GM23338 (cell line): Measurements from ENCODE around the gene PGM2. TPM values are rescaled to one million over a fixed set of nuclear protein-coding genes. Genes with fewer than 3 reads are reported as not detected.

ENCODE experiments used
- ATAC-seq: fragments of 200-7000 bp; cut with Tn5 transposase; 3 replicates; pipeline ENCODE4 v1.9.1; 2020
- DNase-seq: peaks from one replicate; pipeline ENCODE4 v3.0.0-alpha.2; 2015; ENCODE audit warnings: low spot score
- H2AFZ ChIP-seq: fragments of 200-600 bp; sonication (generic); 2 replicates; pipeline ENCODE4 v1.8.0; 2016; ENCODE audit warnings: antibody characterized with exemption, mild to moderate bottlenecking, moderate library complexity
- H3F3A ChIP-seq: fragments of 200-600 bp; sonication (generic); replicated peaks from 2 replicates; pipeline ENCODE4 v1.8.0; 2017; ENCODE audit warnings: antibody characterized with exemption, mixed run types, low read depth
- H3K27ac ChIP-seq: fragments of 200-600 bp; sonication (generic); 2 replicates; pipeline ENCODE4 v1.6.1; 2016; ENCODE audit warnings: low read depth
- H3K27me3 ChIP-seq: fragments of 200-600 bp; sonication (generic); 2 replicates; pipeline ENCODE4 v1.8.0; 2016; ENCODE audit warnings: mild to moderate bottlenecking, mixed run types, moderate library complexity; ENCODE audit not compliant: insufficient read depth
- H3K36me3 ChIP-seq: fragments of 200-600 bp; sonication (generic); 2 replicates; pipeline ENCODE4 v1.8.0; 2016; ENCODE audit warnings: mild to moderate bottlenecking; ENCODE audit not compliant: insufficient read depth
- H3K4me1 ChIP-seq: fragments of 200-600 bp; sonication (generic); 2 replicates; pipeline ENCODE4 v1.8.0; 2016; ENCODE audit warnings: mild to moderate bottlenecking, moderate library complexity; ENCODE audit not compliant: insufficient read depth
- H3K4me2 ChIP-seq: fragments of 200-600 bp; sonication (generic); 2 replicates; pipeline ENCODE4 v1.7.1; 2017; ENCODE audit warnings: mixed run types
- H3K4me3 ChIP-seq: fragments of 200-600 bp; sonication (generic); 2 replicates; pipeline ENCODE4 v1.6.1; 2016; ENCODE audit warnings: mixed run types
- H3K79me2 ChIP-seq: fragments of 200-600 bp; sonication (generic); replicated peaks from 2 replicates; pipeline ENCODE4 v1.8.0; 2017; ENCODE audit warnings: mild to moderate bottlenecking; ENCODE audit not compliant: insufficient read depth
- H3K9me2 ChIP-seq: fragments of 200-600 bp; sonication (generic); 2 replicates; pipeline ENCODE4 v1.8.0; 2017; ENCODE audit not compliant: insufficient read depth
- H4K20me1 ChIP-seq: fragments of 200-600 bp; sonication (generic); replicated peaks from 2 replicates; pipeline ENCODE4 v1.8.0; 2017; ENCODE audit warnings: mild to moderate bottlenecking; ENCODE audit not compliant: insufficient read depth
- H3K27ac Mint-ChIP-seq: 2 replicates; pipeline ENCODE4 v1.8.0; 2020; ENCODE audit warnings: inconsistent platforms, mild to moderate bottlenecking, moderate library complexity, mixed read lengths
- H3K27me3 Mint-ChIP-seq: 3 replicates; pipeline ENCODE4 v1.8.0; 2022; ENCODE audit warnings: low read depth, mild to moderate bottlenecking, moderate library complexity, mixed read lengths, inconsistent platforms; ENCODE audit not compliant: insufficient read depth, poor library complexity
- H3K36me3 Mint-ChIP-seq: 3 replicates; pipeline ENCODE4 v1.8.0; 2021; ENCODE audit warnings: low read depth, mild to moderate bottlenecking, inconsistent platforms, moderate library complexity, mixed read lengths
- H3K4me1 Mint-ChIP-seq: 3 replicates; pipeline ENCODE4 v1.8.0; 2020; ENCODE audit warnings: mild to moderate bottlenecking, inconsistent platforms, mixed read lengths
- H3K4me3 Mint-ChIP-seq: 3 replicates; pipeline ENCODE4 v1.8.0; 2021; ENCODE audit warnings: moderate library complexity, mild to moderate bottlenecking, inconsistent platforms, mixed read lengths
- H3K9me3 Mint-ChIP-seq: 3 replicates; pipeline ENCODE4 v1.8.0; 2020; ENCODE audit warnings: moderate library complexity, mild to moderate bottlenecking, inconsistent platforms, mixed read lengths
- CREB1 ChIP-seq: fragments of 250-450 bp; sonication (Bioruptor Pico); IDR thresholded peaks from 2 replicates; pipeline ENCODE4 v1.5.0; 2020; ENCODE audit warnings: low read depth, mild to moderate bottlenecking, moderate library complexity
- EZH2 ChIP-seq: fragments of 200-600 bp; sonication (generic); IDR thresholded peaks from one replicate; pipeline ENCODE4 v1.8.0; 2017; ENCODE audit warnings: antibody characterized with exemption, mild to moderate bottlenecking, low read depth; ENCODE audit not compliant: unreplicated experiment
- JUNB ChIP-seq: IDR thresholded peaks from one replicate; pipeline ENCODE4 v1.6.1; 2016; ENCODE audit warnings: antibody characterized with exemption; ENCODE audit not compliant: unreplicated experiment
- NANOG ChIP-seq: IDR thresholded peaks from 2 replicates; pipeline ENCODE4 v1.6.1; 2016; ENCODE audit warnings: antibody characterized with exemption, borderline replicate concordance
- STAT1 ChIP-seq: IDR thresholded peaks from one replicate; pipeline ENCODE4 v1.6.1; 2016; ENCODE audit warnings: antibody characterized with exemption; ENCODE audit not compliant: unreplicated experiment
- ZNF114 ChIP-seq: fragments of 250-450 bp; sonication (Bioruptor Pico); IDR thresholded peaks from 2 replicates; pipeline ENCODE4 v1.5.0; 2020; ENCODE audit warnings: mild to moderate bottlenecking, moderate library complexity
- ZNF331 ChIP-seq: fragments of 250-450 bp; sonication (Bioruptor Pico); IDR thresholded peaks from 2 replicates; pipeline ENCODE4 v1.5.0; 2020; ENCODE audit warnings: low read depth, mild to moderate bottlenecking, moderate library complexity
- polyA plus RNA-seq: library from polyadenylated mRNA; unstranded; fragments of >200 nt; fragmentation: Nextera tagmentation; extraction: Ambion mirVana; gene quantifications from 2 replicates; pipeline ENCODE4 v1.2.1, GENCODE V29; 2016
- total RNA-seq: library from RNA; depleted of rRNA; stranded (reverse); fragments of >200 nt; shearing (Covaris generic); gene quantifications from 2 replicates; pipeline ENCODE4 v1.2.3, GENCODE V29; 2014
- TF ChIP-seq, protein P1 (sequence below): IDR thresholded peaks from one replicate; pipeline ENCODE4 v1.6.1; 2018; ENCODE audit warnings: antibody characterized with exemption; ENCODE audit not compliant: unreplicated experiment
- TF ChIP-seq, protein P2 (sequence below): fragments of 250-450 bp; sonication (Bioruptor Pico); IDR thresholded peaks from 2 replicates; pipeline ENCODE4 v1.5.0; 2020; ENCODE audit warnings: mild to moderate bottlenecking, moderate library complexity

The PGM2 gene
- total and polyA plus RNA-seq, 2 experiments from 2014 or later, result 11.4 to 30.8 TPM

DNA sequence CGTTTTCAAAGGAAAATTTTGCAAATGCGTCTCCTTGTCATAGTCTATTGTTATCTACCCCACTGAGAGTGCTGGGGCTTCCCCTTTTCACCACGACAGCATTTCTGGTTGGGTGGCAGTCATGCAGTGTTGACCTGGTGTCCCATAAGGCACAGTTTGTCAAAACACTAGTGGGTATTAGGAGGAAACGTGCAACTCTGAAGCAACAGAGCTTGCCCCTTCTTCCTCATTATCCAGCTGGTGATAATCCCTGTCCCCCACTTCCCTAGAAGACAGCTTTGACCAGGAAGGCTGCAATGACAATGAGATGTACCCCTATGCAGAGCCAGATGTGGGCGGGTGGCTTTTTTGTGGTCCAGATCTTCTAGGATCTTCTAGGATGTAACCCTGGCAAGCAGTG lies 66.2 kb downstream of the PGM2 start:
- H3K36me3 Mint-ChIP-seq, result no peaks in the 10 kb centered on the region

More for the DNA sequence above, 66.2 kb downstream of the PGM2 start:
- Histone ChIP-seq H2AFZ (no peak overlapping the region), H3K79me2 (no peaks in the 10 kb centered on the region), H3K27ac (no peak overlapping the region), H3K4me2 (no peak overlapping the region), H3F3A (no peaks in the 10 kb centered on the region), H3K9me2 (no peaks in the 10 kb centered on the region; the same call in 1 of the 2 replicates), H4K20me1 (no peaks in the 10 kb centered on the region), H3K27me3 (peaks cover 49% of the 10 kb centered on the region), H3K36me3 (no peaks in the 10 kb centered on the region), H3K4me1 (peaks cover 9% of the 10 kb centered on the region; the same call in 1 of the 2 replicates), H3K4me3 (no peak overlapping the region)
- ATAC-seq (no peak), DNase-seq (no peak)
- no peak overlapping the region for H3K27ac Mint-ChIP-seq
- H3K4me1 Mint-ChIP-seq, result peaks cover 15% of the 10 kb centered on the region
- no peak overlapping the region for H3K4me3 Mint-ChIP-seq
- H3K9me3 Mint-ChIP-seq, result no peaks in the 10 kb centered on the region
- no peak for TF ChIP-seq NANOG
- no peak for TF ChIP-seq CREB1
- TF ChIP-seq EZH2, result no peak
- no peak for TF ChIP-seq ZNF331 (CRISPR knock-in tag)
- TF ChIP-seq STAT1, result no peak
- TF ChIP-seq, protein P1, sequence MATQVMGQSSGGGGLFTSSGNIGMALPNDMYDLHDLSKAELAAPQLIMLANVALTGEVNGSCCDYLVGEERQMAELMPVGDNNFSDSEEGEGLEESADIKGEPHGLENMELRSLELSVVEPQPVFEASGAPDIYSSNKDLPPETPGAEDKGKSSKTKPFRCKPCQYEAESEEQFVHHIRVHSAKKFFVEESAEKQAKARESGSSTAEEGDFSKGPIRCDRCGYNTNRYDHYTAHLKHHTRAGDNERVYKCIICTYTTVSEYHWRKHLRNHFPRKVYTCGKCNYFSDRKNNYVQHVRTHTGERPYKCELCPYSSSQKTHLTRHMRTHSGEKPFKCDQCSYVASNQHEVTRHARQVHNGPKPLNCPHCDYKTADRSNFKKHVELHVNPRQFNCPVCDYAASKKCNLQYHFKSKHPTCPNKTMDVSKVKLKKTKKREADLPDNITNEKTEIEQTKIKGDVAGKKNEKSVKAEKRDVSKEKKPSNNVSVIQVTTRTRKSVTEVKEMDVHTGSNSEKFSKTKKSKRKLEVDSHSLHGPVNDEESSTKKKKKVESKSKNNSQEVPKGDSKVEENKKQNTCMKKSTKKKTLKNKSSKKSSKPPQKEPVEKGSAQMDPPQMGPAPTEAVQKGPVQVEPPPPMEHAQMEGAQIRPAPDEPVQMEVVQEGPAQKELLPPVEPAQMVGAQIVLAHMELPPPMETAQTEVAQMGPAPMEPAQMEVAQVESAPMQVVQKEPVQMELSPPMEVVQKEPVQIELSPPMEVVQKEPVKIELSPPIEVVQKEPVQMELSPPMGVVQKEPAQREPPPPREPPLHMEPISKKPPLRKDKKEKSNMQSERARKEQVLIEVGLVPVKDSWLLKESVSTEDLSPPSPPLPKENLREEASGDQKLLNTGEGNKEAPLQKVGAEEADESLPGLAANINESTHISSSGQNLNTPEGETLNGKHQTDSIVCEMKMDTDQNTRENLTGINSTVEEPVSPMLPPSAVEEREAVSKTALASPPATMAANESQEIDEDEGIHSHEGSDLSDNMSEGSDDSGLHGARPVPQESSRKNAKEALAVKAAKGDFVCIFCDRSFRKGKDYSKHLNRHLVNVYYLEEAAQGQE, result no peak
- no peak for TF ChIP-seq ZNF114 (CRISPR knock-in tag)
- TF ChIP-seq JUNB, result no peak
- TF ChIP-seq, protein P2, sequence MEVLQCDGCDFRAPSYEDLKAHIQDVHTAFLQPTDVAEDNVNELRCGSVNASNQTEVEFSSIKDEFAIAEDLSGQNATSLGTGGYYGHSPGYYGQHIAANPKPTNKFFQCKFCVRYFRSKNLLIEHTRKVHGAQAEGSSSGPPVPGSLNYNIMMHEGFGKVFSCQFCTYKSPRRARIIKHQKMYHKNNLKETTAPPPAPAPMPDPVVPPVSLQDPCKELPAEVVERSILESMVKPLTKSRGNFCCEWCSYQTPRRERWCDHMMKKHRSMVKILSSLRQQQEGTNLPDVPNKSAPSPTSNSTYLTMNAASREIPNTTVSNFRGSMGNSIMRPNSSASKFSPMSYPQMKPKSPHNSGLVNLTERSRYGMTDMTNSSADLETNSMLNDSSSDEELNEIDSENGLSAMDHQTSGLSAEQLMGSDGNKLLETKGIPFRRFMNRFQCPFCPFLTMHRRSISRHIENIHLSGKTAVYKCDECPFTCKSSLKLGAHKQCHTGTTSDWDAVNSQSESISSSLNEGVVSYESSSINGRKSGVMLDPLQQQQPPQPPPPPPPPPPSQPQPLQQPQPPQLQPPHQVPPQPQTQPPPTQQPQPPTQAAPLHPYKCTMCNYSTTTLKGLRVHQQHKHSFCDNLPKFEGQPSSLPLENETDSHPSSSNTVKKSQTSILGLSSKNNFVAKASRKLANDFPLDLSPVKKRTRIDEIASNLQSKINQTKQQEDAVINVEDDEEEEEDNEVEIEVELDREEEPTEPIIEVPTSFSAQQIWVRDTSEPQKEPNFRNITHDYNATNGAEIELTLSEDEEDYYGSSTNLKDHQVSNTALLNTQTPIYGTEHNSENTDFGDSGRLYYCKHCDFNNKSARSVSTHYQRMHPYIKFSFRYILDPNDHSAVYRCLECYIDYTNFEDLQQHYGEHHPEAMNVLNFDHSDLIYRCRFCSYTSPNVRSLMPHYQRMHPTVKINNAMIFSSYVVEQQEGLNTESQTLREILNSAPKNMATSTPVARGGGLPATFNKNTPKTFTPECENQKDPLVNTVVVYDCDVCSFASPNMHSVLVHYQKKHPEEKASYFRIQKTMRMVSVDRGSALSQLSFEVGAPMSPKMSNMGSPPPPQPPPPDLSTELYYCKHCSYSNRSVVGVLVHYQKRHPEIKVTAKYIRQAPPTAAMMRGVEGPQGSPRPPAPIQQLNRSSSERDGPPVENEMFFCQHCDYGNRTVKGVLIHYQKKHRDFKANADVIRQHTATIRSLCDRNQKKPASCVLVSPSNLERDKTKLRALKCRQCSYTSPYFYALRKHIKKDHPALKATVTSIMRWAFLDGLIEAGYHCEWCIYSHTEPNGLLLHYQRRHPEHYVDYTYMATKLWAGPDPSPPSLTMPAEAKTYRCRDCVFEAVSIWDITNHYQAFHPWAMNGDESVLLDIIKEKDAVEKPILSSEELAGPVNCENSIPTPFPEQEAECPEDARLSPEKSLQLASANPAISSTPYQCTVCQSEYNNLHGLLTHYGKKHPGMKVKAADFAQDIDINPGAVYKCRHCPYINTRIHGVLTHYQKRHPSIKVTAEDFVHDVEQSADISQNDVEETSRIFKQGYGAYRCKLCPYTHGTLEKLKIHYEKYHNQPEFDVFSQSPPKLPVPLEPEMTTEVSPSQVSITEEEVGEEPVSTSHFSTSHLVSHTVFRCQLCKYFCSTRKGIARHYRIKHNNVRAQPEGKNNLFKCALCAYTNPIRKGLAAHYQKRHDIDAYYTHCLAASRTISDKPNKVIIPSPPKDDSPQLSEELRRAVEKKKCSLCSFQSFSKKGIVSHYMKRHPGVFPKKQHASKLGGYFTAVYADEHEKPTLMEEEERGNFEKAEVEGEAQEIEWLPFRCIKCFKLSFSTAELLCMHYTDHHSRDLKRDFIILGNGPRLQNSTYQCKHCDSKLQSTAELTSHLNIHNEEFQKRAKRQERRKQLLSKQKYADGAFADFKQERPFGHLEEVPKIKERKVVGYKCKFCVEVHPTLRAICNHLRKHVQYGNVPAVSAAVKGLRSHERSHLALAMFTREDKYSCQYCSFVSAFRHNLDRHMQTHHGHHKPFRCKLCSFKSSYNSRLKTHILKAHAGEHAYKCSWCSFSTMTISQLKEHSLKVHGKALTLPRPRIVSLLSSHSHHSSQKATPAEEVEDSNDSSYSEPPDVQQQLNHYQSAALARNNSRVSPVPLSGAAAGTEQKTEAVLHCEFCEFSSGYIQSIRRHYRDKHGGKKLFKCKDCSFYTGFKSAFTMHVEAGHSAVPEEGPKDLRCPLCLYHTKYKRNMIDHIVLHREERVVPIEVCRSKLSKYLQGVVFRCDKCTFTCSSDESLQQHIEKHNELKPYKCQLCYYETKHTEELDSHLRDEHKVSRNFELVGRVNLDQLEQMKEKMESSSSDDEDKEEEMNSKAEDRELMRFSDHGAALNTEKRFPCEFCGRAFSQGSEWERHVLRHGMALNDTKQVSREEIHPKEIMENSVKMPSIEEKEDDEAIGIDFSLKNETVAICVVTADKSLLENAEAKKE (CRISPR knock-in tag), result no peak
- H3K27me3 Mint-ChIP-seq, result peaks cover 25% of the 10 kb centered on the region
